GM18502 (cell line): ENCODE data around the gene GNA15.

Source experiments
- ATAC-seq: cut with Tn5 transposase; IDR thresholded peaks from one replicate; pipeline ENCODE4 v1.9.1; 2021; ENCODE audit warnings: mild to moderate bottlenecking; ENCODE audit not compliant: unreplicated experiment, poor library complexity

GNA15 gene

GRCh38 chr19:3105641-3106508 is 30.0 kb upstream of the GNA15 start:
- ATAC-seq, result no peak

GRCh38 chr19:3106509-3107141 is 29.2 kb upstream of the GNA15 start:
- ATAC-seq, result no peak

GRCh38 chr19:3107658-3108057 is 28.2 kb upstream of the GNA15 start:
- ATAC-seq, result no peak

GRCh38 chr19:3108775-3109174 is 27.1 kb upstream of the GNA15 start:
- no peak for ATAC-seq

- no peak for ATAC-seq
These were observed 26.3 kb upstream of the GNA15 start for GRCh38 chr19:3109491-3109890.

- no peak for ATAC-seq
These were observed 25.6 kb upstream of the GNA15 start for GRCh38 chr19:3110126-3110825.

GRCh38 chr19:3111586-3112247 is 24.1 kb upstream of the GNA15 start:
- no peak for ATAC-seq

- no peak for ATAC-seq
These were observed 23.3 kb upstream of the GNA15 start for GRCh38 chr19:3112375-3113099.

- ATAC-seq, result no peak
These were observed 22.5 kb upstream of the GNA15 start for GRCh38 chr19:3113100-3114017.

- no peak for ATAC-seq
These were observed 21.7 kb upstream of the GNA15 start for GRCh38 chr19:3114018-3114726.

GRCh38 chr19:3114811-3115210 is 21.0 kb upstream of the GNA15 start:
- no peak for ATAC-seq

- no peak for ATAC-seq
These were observed 20.4 kb upstream of the GNA15 start for GRCh38 chr19:3115411-3115810.

GRCh38 chr19:3115916-3116602 is 19.8 kb upstream of the GNA15 start:
- ATAC-seq, result no peak

GRCh38 chr19:3116621-3117020 is 19.2 kb upstream of the GNA15 start:
- no peak for ATAC-seq

GRCh38 chr19:3117716-3118115 is 18.1 kb upstream of the GNA15 start:
- ATAC-seq, result no peak

- no peak for ATAC-seq
These were observed 17.4 kb upstream of the GNA15 start for GRCh38 chr19:3118232-3119070.

GRCh38 chr19:3119071-3119595 is 16.7 kb upstream of the GNA15 start:
- no peak for ATAC-seq
